ENCODE measurements around the gene PLA2G2A. TPM values are rescaled to one million over a fixed set of nuclear protein-coding genes. Genes with fewer than 3 reads are reported as not detected.
A peak's percentile ranks its signal among the peaks of the same experiment; 100 is the strongest.
"Not testable (repeated sequence)": the region's sequence is repeated elsewhere in the genome, so short reads cannot be mapped to it uniquely, and the experiment has no call there.

PLA2G2A gene
- total RNA-seq, 1 donor, result 0.27 TPM

DNA sequence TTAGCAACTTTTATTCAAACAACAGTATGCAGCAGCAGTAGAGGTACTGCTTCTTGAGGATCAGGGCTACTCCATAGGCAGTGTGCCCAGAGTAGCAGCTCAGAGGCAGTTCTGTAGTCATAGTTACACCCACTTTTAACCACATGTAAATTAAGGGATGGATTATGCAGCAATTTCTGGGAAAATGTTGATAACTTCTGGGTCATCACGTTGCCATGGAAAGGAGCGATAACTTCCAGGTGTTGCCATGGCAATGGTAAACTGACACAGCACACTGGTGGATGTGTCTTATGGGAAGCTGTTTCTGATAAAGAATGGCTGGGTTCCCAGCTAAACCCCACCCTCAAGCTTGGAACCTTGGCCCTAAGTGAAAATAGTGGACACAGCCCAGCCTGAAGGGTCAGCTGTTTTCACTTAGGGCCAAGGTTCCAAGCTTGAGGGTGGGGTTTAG is 29.0 kb upstream of the PLA2G2A start:
- DNase-seq (ENCODE audit: low read depth), result peak; percentile 97
- no peak for TF ChIP-seq CTCF (IDR thresholded peaks at IDR 0.05; ENCODE audit: insufficient read depth, low read length)
- H3K4me3 ChIP-seq (ENCODE audit: low read depth, low read length), result no peak overlapping the region

GRCh38 chr1:19998823-19999222 is 19.4 kb upstream of the PLA2G2A start:
- not testable (repeated sequence) for H3K4me3 ChIP-seq (ENCODE audit: low read depth, low read length); DNase-seq (ENCODE audit: low read depth)
- peak; percentile 23 for TF ChIP-seq CTCF (IDR thresholded peaks at IDR 0.05; ENCODE audit: insufficient read depth, low read length)

DNA sequence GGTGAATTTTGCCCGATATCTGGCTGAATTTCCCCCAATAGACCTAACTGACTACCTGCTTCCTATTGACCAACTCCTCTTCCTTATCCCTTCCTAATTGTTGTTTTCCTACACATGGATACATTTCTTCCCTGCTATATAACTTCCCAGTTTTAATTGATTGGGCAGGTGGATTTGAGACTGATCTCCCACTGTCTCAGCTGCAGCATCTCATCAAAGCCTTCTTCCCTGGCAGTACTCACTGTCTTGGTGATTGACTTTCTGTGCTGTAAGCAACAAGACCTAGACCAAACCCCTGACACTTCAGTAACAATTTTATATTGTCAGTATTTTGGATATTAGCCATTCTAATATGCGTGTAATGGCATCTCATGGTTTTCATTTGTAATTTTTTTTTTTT is 11.3 kb upstream of the PLA2G2A start:
- no peak overlapping the region for H3K4me3 ChIP-seq (ENCODE audit: low read depth, low read length)
- no peak for TF ChIP-seq CTCF (IDR thresholded peaks at IDR 0.05; ENCODE audit: insufficient read depth, low read length)
- no peak for DNase-seq (ENCODE audit: low read depth)

DNA sequence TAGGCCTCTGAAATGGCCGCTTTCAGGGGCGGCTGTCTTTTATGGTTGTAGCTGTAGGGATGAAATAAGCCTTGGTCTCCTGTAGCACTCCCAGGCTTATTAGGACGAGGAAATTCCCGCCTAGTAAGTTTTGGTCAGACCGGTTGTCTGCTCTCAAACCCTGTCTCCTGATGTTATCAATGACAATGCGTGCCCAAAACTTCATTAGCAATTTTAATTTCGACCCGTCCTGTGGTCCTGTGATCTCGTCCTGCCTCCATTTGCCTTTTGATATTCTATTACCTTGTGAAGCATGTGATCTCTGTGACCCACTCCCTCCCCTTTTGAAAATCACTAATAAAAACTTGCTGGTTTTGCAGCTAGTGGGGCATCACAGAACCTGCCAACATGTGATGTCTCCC is 10.8 kb upstream of the PLA2G2A start:
- not testable (repeated sequence) for DNase-seq (ENCODE audit: low read depth); H3K4me3 ChIP-seq (ENCODE audit: low read depth, low read length)

DNA sequence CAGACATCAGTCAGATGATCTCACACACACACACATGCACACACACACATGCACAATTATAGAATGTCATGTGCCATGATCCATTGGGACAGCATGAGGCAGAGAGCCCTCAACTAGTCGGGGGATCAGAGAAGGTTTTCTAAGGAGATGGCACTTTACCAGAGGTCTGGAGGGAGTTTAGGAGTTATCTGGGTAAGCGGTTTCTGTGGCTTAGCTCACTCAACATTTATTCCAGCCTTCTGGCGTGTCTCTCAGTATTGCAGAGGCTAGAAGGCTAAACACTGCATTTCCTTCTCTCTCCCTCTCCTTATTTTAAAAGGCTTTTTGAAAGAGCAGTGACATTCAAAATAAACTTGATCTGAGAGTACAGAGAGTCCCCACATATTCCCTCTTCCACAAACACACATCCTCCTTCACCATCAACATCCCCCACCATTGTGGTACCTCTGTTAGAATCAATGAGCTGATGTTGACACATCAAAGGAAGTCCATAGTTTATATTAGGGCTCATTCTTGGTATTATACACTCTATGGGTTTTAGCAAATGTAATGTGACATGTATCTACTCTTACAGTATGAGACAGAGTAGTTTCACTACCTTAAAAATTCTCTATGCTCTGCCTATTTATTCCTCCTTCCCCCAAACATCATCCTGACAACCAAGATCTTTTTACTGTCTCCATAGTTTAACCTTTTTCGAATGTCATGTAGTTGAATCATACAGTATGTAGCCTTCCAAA is 9.0 kb upstream of the PLA2G2A start:
- DNase-seq (ENCODE audit: low read depth), result no peak
- H3K4me3 ChIP-seq (ENCODE audit: low read depth, low read length), result no peak overlapping the region
- TF ChIP-seq CTCF (IDR thresholded peaks at IDR 0.05; ENCODE audit: insufficient read depth, low read length), result no peak

DNA sequence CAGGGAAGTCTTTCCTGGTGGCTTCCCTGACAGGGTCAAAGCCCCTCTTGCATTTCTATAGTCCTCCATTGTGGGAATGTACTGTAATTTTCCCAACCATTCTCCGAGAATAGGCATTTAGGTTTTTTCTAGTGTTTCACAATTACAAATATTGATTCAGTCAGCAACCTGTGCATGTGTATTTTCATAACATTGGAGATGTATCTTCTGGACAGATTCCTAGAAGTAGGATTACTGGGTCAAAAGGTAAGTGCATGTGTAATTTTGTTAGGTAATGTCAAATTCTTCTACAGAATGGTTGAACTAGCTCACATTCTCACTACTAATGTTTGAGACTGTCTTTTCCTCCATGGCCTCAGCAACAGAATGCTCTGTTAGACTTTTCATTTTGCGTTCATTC is 8.3 kb upstream of the PLA2G2A start:
- no peak overlapping the region for H3K4me3 ChIP-seq (ENCODE audit: low read depth, low read length)
- TF ChIP-seq CTCF (IDR thresholded peaks at IDR 0.05; ENCODE audit: insufficient read depth, low read length), result no peak
- no peak for DNase-seq (ENCODE audit: low read depth)

DNA sequence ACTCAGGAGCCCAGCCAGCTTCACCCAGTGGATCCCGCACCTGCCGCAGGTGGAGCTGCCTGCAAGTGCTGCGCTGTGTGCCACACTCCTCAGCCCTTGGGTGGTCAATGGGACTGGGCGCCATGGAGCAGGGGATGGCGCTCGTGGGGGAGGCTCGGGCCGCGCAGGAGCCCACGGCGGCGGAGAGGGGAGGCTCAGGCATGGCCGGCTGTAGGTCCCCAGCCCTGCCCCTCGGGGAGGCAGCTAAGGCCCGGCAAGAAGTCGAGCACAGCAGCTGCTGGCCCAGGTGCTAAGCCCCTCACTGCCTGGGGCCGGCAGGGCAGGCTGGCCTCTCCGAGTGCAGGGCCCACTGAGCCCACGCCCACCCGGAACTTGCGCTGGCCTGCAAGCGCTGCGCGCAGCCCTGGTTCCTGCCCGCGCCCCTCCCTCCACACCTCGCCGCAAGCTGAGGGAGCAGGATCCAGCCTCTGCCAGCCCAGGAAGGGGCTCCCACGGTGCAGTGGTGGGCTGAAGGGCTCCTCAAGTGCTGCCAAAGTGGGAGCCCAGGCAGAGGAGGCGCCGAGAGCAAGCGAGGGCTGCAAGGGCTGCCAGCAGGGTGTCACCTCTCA is 5.1 kb upstream of the PLA2G2A start:
- not testable (repeated sequence) for DNase-seq (ENCODE audit: low read depth); H3K4me3 ChIP-seq (ENCODE audit: low read depth, low read length)
